NCI-H526 treated with DMSO at 0.1 percent for 48 hours (cell line): Measurements from ENCODE around the gene ADI1.
A peak's percentile ranks its signal among the peaks of the same experiment; 100 is the strongest.

Experiments used
- DNase-seq: peaks from one replicate; lab custom pipeline; 2025; lab: John Stamatoyannopoulos, UW

ADI1 gene

GRCh38 chr2:3519255-3520205, at the start of gene ADI1:
Gene ADI1, minus strand, starts transcription at chr2:3519531. Its CDS starts 44 bp downstream, at chr2:3519487.
- DNase-seq = peak; percentile 68

GRCh38 chr2:3566806-3567205, 47.5 kb upstream of the ADI1 start:
- no peak for DNase-seq

GRCh38 chr2:3565117-3565516, 45.8 kb upstream of the ADI1 start:
- DNase-seq = no peak

GRCh38 chr2:3563521-3563976, 44.2 kb upstream of the ADI1 start:
- no peak for DNase-seq

GRCh38 chr2:3558205-3559014, 39.1 kb upstream of the ADI1 start, which contains the start of gene RNASEH1:
Gene RNASEH1, minus strand, starts transcription at chr2:3558333. Its CDS starts 73 bp downstream, at chr2:3558260.
- peak; percentile 86 for DNase-seq

GRCh38 chr2:3557639-3558204, 38.4 kb upstream of the ADI1 start:
- no peak for DNase-seq

GRCh38 chr2:3553946-3554345, 34.6 kb upstream of the ADI1 start:
- DNase-seq = no peak

GRCh38 chr2:3547915-3548314, 28.6 kb upstream of the ADI1 start:
- DNase-seq = no peak

- no peak for DNase-seq
Observed at GRCh38 chr2:3545788-3546478, 26.6 kb upstream of the ADI1 start.

GRCh38 chr2:3543023-3543683, 23.8 kb upstream of the ADI1 start:
- DNase-seq = no peak

GRCh38 chr2:3542107-3542506, 22.8 kb upstream of the ADI1 start:
- no peak for DNase-seq

- DNase-seq = no peak
Observed at GRCh38 chr2:3539836-3540235, 20.5 kb upstream of the ADI1 start.

- DNase-seq = no peak
Observed at GRCh38 chr2:3536682-3537632, 17.6 kb upstream of the ADI1 start.

GRCh38 chr2:3535794-3536681, 16.7 kb upstream of the ADI1 start:
- DNase-seq = no peak

GRCh38 chr2:3535467-3535793, 16.1 kb upstream of the ADI1 start:
- no peak for DNase-seq

- no peak for DNase-seq
Observed at GRCh38 chr2:3534251-3534814, 15.0 kb upstream of the ADI1 start.

GRCh38 chr2:3533836-3534235, 14.5 kb upstream of the ADI1 start:
- no peak for DNase-seq

GRCh38 chr2:3532941-3533340, 13.6 kb upstream of the ADI1 start:
- no peak for DNase-seq
